ENCODE measurements around the gene SMIM29. TPM values are rescaled to one million over a fixed set of nuclear protein-coding genes. Genes with fewer than 3 reads are reported as not detected.

Gene SMIM29
- total RNA-seq, 1 experiment from 2014 or later, result 25.1 TPM

DNA sequence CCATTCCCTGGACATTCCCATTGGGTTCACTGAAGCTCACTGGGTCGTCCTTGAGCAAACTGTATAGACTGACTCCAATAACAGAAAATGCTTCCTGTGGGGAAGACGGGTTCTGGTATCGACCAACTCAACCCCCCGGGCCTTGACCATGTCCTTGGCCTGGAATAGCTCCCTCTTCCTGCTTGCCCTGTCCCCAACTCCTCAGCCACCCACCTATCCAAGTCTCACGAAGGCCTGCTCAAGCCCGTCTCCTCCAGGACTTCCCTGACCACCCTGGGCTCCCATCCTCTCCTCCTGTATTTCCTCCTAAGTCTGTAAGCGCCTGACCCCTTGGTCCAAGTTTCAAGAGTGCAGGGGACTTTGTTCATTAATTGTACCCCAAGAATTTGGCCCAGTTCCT is 14.9 kb downstream of the SMIM29 start:
- H3K27ac ChIP-seq (ENCODE audit: low read depth, low read length), result peak overlapping the region; percentile 68
- peak overlapping the region; percentile 87; the same call in 1 of the 2 replicates for H3K9ac ChIP-seq (ENCODE audit: low read length)
- H2AFZ ChIP-seq (ENCODE audit: low read depth, low read length, poor library complexity, severe bottlenecking), result no peak overlapping the region
- peaks cover 31 to 81% of the 10 kb centered on the region in 2 experiments for H3K4me1 ChIP-seq (ENCODE audit: control insufficient read depth in 1 of 2, insufficient read depth in 2 of 2, low read length in 2 of 2)
- no peaks in the 10 kb centered on the region for H4K20me1 ChIP-seq (ENCODE audit: insufficient read depth)
- ChIA-PET RAD21 (ENCODE audit: low non-redundant PET in 1 of 2, low total read pairs in 2 of 2, uncharacterized antibody in 2 of 2, unreplicated experiment in 2 of 2) (no interaction called here), CTCF (interaction anchor here (1.8 kb wide), 1 partner anchor 38 kb away, joined by 6 read pairs; no protein-coding TSS in a partner anchor), POLR2A (interaction anchor here (1.1 to 4.2 kb wide), 4 partner anchors 9 to 32 kb away, joined by 4 to 21 read pairs (median 12); no protein-coding TSS in a partner anchor)
- no peaks in the 10 kb centered on the region for H3K9me3 ChIP-seq (ENCODE audit: control insufficient read depth in 1 of 2, insufficient read depth in 1 of 2, low read depth in 1 of 2, low read length in 2 of 2)
- H3K36me3 ChIP-seq (ENCODE audit: control insufficient read depth in 1 of 2, insufficient read depth in 2 of 2, low read length in 2 of 2), result peaks cover 0 to 12% of the 10 kb centered on the region in 2 experiments; a peak in 2 of 4 replicates
- BruUV-seq (replicated peaks), result no TSS peak
- H3K27me3 ChIP-seq (ENCODE audit: insufficient read depth, low read length), result no peaks in the 10 kb centered on the region
- ATAC-seq (no peak), DNase-seq (ENCODE audit: low read depth, low spot score) (no peak)
- intact Hi-C loops (cut with micrococcal nuclease), result no loop called here
- H3K4me3 ChIP-seq (replicated peaks in 1 of 2; ENCODE audit: low read depth in 1 of 2, low read length in 2 of 2), result no peak overlapping the region
- TF ChIP-seq SIN3A (IDR thresholded peaks at IDR 0.05; ENCODE audit: low read depth) (no peak), POLR2A (IDR thresholded peaks at IDR 0.05; ENCODE audit: borderline replicate concordance, extremely low read depth, insufficient read depth, insufficient read length) (no peak), SRF (IDR thresholded peaks at IDR 0.05; ENCODE audit: low read depth) (no peak), TCF7L2 (IDR thresholded peaks at IDR 0.05; ENCODE audit: borderline replicate concordance, extremely low read depth, insufficient read depth, insufficient read length) (no peak), EZH2 (IDR thresholded peaks at IDR 0.05) (no peak), ATF3 (IDR thresholded peaks at IDR 0.05) (no peak), RAD21 (IDR thresholded peaks at IDR 0.05; ENCODE audit: low read depth) (no peak), POLR2AphosphoS5 (IDR thresholded peaks at IDR 0.05; ENCODE audit: low read depth, low read length) (no peak; the same call in 1 of the 2 replicates), CBX3 (IDR thresholded peaks at IDR 0.05; ENCODE audit: low read depth) (no peak)
- TF ChIP-seq, protein P1, sequence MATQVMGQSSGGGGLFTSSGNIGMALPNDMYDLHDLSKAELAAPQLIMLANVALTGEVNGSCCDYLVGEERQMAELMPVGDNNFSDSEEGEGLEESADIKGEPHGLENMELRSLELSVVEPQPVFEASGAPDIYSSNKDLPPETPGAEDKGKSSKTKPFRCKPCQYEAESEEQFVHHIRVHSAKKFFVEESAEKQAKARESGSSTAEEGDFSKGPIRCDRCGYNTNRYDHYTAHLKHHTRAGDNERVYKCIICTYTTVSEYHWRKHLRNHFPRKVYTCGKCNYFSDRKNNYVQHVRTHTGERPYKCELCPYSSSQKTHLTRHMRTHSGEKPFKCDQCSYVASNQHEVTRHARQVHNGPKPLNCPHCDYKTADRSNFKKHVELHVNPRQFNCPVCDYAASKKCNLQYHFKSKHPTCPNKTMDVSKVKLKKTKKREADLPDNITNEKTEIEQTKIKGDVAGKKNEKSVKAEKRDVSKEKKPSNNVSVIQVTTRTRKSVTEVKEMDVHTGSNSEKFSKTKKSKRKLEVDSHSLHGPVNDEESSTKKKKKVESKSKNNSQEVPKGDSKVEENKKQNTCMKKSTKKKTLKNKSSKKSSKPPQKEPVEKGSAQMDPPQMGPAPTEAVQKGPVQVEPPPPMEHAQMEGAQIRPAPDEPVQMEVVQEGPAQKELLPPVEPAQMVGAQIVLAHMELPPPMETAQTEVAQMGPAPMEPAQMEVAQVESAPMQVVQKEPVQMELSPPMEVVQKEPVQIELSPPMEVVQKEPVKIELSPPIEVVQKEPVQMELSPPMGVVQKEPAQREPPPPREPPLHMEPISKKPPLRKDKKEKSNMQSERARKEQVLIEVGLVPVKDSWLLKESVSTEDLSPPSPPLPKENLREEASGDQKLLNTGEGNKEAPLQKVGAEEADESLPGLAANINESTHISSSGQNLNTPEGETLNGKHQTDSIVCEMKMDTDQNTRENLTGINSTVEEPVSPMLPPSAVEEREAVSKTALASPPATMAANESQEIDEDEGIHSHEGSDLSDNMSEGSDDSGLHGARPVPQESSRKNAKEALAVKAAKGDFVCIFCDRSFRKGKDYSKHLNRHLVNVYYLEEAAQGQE (IDR thresholded peaks at IDR 0.05; ENCODE audit: low read depth), result no peak
- peaks cover 19% of the 10 kb centered on the region for H3K79me2 ChIP-seq (ENCODE audit: insufficient read depth, low read length)
- H3K9me2 ChIP-seq (ENCODE audit: insufficient read depth), result no peaks in the 10 kb centered on the region
- H3K4me2 ChIP-seq (ENCODE audit: low read length), result no peak overlapping the region
